ENCODE data around the gene OVOL2.

GRCh38 chr20:18052856-18053255 lies 4.9 kb downstream of the OVOL2 start:
- no peak for TF ChIP-seq SIX5 (IDR thresholded peaks at IDR 0.05; ENCODE audit: low read depth, low read length, severe bottlenecking)
- no peak for TF ChIP-seq PBX3 (IDR thresholded peaks at IDR 0.05; ENCODE audit: insufficient replicate concordance, low read depth, low read length)
- no peak for TF ChIP-seq DPF2 (IDR thresholded peaks at IDR 0.05)
- TF ChIP-seq TARDBP (IDR thresholded peaks at IDR 0.05; ENCODE audit: borderline replicate concordance): no peak
- no peak for TF ChIP-seq BACH1 (IDR thresholded peaks at IDR 0.05; ENCODE audit: borderline replicate concordance)
- no peak for TF ChIP-seq RCOR1 (conservative IDR thresholded peaks at IDR 0.05; ENCODE audit: low read depth, low read length)
- TF ChIP-seq MAX (IDR thresholded peaks at IDR 0.05; ENCODE audit: low read depth, low read length): no peak
- no peak for TF ChIP-seq CTCF (IDR thresholded peaks at IDR 0.05 in 2 of 3, conservative IDR thresholded peaks at IDR 0.05 in 1 of 3; ENCODE audit: control insufficient read depth in 2 of 3, extremely low read depth in 1 of 3, insufficient read depth in 1 of 3, low read depth in 3 of 3, low read length in 3 of 3)
- no peak for TF ChIP-seq JUND (IDR thresholded peaks at IDR 0.05; ENCODE audit: low read depth, low read length)
- no peak for TF ChIP-seq CBFB (IDR thresholded peaks at IDR 0.05; ENCODE audit: low read depth)
- TF ChIP-seq ETV6 (conservative IDR thresholded peaks at IDR 0.05 in 1 of 2, IDR thresholded peaks at IDR 0.05 in 1 of 2; ENCODE audit: borderline replicate concordance in 1 of 2, low read depth in 1 of 2): no peak
- no peak for TF ChIP-seq EZH2 (IDR thresholded peaks at IDR 0.05; ENCODE audit: borderline replicate concordance, control insufficient read depth, low read depth, low read length)
